Kidney glomerular epithelial cell (primary cell): ENCODE measurements around the gene CDH20.
"Not testable (repeated sequence)": the region's sequence is repeated elsewhere in the genome, so short reads cannot be mapped to it uniquely, and the experiment has no call there.

ENCODE experiments used
- DNase-seq: peaks from one replicate; lab custom pipeline; 2025; lab: John Stamatoyannopoulos, UW

The CDH20 gene

DNA sequence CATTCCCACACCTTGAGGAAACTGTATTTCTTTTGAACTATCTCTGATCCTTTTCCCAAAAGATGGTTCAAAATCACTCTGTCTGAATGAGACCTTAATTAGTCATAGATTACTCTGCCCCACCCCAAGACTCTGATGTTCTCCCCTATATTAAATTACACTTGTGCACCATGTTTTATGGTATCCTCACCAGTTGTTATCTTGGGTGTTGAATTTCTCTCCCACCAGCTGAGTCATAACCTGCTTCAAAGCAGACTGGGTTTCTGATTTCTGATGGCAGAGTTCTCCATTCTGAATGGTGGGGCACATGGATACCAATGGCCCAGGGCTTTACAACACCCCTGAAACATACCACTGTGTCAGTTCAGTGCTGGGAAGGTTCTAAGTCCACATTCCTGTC, 15.0 kb downstream of the CDH20 start:
- DNase-seq, result no peak

DNA sequence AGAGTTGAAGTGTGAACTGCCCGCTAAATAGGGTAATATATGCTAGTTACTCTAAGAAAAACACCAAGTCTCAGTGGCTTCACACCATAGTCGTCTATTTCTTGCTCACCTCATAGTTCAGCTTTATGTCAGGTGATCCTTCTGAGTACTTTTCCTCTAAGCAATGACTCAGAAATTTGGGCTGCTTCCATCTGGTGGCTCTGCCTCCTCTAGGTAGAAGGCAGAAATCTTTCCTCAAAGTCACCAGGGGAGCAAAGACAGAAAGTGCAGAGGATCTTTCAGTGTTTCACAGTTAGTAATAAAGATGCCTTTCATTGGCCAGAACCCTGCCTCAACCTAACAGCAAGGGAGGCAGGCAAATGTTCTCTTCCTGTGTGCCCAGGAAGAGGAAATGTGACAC, 17.3 kb downstream of the CDH20 start:
- no peak for DNase-seq

- no peak for DNase-seq
Observed at GRCh38 chr18:61352059-61352458, 18.8 kb downstream of the CDH20 start.

DNA sequence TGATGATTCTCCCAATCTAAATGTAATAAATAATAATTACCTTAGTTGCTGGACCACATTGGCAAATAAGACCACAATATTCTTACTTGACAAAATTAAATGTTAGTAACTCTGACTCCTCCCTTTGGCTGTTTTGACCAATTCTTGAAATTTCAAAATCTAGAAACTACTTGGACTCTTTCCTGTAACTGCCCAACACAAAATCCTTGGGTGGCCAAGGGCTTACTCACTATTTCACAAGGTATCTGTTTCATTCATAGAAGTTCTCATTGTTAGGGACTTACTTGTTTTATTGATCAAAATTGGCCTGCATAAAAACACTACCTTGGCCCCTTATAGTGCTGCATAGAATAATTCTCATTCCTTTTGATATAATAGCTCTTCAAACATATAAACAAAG, 19.4 kb downstream of the CDH20 start:
- no peak for DNase-seq

DNA sequence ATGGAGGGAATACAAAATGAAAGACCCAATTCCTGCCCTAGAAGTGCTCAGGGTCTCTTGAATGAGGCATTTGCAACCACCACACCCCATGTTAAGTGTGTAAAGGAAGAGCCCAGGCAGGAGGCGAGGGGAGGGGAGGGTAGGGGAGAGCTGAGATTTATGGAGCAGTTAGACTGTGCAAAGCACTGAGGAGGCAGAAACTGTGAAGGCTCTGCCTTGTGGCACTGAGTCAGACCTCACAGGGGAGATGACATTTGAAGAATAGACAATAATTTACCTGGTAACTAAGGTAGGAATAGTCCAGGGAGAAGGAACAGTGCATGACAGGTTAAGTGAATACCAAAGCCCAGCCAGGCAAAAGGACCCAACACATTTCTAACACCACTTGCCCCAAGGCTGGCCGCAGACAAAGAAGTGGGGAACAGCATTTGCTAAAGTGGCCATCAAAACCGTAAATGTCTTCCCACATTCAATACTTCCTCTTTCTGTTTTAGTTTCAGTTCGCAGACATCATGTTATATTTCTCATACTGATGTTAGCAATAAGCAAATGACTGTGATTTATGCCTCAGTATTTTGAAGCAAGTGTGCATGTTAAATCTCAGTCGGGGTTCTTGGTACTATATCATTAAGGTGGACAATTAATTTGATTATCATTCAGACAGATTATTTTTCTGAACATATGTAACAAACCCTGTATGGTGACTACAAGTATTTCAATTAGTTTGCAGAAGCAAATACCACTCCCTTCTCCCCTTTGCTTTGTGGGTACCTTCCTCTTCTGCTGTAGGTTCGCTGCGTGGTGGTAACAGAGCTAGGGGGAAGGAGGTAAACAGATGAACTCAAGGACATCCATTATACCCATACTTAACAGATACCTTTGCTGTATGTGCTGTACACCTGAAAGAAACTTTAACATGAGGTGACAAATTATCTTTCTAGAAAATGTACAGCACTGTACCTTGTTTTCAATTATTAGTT, 27.5 kb downstream of the CDH20 start:
- no peak for DNase-seq

DNA sequence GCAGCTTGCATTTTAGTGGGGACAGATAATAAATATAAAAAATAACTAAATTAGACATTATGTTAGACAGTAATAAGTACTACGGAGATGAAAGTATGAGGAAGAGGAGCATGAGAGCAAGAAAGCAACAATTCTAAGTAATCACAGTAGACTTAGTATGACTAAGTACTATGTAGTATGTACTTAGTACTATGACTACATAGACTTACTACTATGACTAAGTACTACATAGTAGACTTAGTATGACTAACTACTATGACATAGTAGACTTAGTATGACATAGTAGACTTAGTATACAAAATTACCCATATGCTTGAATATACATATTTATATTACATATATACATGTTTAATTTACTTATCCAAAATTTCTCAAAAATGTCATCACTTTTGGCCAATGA, 29.3 kb downstream of the CDH20 start:
- DNase-seq, result no peak

DNA sequence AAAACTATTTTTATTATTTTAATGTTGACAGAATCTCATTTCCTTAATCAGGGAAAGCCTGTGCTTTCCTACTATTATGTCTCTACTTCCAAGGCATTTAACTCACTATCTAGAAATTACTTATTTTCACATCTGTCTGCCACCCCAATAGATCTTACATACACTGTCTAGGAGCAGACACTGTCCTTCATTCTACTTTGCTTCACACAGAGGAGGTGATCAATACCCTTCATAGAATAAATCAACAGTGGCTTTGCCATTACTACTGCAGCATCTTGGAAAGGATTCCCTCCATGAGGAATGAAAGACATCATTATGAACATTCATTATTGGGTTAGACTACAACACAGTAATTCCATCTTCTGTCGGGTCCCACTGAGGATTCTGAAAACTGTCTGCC, 31.7 kb downstream of the CDH20 start:
- no peak for DNase-seq

- no peak for DNase-seq
Observed at GRCh38 chr18:61368001-61368400, 34.8 kb downstream of the CDH20 start.

DNA sequence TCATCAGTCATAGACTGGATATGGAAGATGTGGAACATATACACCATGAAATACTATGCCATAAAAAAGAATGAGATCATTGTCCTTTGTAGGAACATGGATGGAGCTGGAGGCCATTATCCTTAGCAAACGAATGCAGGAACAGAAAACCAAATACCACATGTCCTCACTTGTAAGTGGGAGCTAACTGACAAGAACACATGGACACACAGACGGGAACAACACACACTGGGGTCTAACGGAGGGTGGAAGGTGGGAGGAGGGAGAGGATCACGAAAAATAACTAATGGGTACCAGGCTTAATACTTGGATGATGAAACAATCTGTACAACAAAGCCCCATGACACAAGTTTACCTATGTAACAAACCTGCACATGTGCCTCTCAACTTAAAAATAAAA, 36.4 kb downstream of the CDH20 start:
- DNase-seq, result not testable (repeated sequence)

DNA sequence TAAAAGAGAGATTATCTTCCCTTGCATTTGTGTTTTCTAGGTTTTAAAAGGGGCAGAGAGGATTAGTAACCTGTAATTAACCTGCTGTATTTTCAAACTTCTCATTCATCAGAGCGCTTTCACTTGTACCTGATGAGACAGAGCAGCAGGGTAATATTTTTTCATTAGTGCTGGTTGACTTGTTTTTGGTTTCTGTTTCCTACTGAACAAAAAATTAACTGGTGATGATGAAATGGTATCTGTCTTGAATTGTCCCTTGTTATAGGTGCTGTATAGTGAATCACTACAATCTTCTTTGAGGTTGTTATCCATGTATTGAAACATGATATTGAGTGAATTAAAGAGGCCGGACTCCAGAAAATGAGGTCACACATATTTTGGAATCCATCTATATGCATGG, 37.9 kb downstream of the CDH20 start:
- no peak for DNase-seq

DNA sequence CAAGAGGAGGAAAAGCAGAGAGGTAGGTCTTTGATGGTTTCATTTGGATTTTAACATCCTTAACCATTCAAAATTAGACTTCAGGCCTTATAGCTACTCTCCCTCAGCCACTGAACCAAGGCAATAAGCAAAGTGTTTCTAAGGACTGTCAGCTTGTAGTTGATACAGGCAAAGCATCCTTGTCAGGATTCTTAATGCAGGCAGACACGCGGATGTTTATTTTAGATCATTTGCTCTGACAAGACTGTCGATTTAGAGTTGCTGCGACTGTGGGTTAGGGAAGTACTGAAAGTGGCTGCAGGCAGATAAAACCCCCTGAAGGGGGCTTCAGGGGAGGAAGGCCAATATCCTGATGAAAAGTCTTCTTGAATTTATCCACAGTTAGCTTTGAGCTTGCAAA, 46.6 kb downstream of the CDH20 start:
- DNase-seq, result no peak

DNA sequence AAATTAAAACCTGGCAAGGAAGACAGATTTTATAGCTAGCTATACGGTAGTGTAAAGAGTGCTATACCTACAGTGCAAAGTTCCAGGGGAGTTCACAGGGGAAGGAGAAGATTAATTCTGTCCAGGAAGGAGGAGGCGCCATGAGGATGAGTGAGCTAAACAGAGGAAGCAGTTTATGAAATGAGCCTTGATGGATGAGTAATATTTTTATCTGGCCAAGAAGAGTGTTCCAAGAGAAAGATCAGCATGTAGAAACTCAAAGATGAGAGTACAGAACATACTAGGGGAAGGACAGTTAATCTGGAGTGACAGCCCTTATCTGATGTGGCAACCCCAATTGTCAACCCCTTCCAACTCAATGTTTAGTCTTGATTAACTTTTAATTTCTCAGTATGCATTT, 54.8 kb downstream of the CDH20 start:
- DNase-seq, result no peak

DNA sequence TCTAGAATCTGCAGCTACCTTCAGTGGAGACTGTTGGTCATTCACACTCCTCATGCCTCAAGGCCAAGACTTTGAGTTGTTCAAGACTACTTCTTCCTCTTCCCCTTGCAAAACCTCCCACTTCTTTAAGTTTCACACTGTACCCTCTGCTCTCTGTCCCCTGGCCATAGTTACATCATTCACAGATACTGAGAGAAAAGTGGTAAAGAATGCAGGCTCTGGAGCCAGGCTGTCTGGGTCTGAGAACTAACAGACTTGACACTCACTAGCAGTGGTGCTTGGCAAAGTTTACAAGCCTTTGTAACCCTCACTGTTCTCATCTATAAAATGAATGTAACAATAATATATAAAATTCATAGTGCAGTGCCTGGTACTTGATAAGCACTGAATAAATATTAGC, 61.8 kb downstream of the CDH20 start:
- DNase-seq, result no peak

- no peak for DNase-seq
Observed at GRCh38 chr18:61397222-61397621, 64.0 kb downstream of the CDH20 start.

DNA sequence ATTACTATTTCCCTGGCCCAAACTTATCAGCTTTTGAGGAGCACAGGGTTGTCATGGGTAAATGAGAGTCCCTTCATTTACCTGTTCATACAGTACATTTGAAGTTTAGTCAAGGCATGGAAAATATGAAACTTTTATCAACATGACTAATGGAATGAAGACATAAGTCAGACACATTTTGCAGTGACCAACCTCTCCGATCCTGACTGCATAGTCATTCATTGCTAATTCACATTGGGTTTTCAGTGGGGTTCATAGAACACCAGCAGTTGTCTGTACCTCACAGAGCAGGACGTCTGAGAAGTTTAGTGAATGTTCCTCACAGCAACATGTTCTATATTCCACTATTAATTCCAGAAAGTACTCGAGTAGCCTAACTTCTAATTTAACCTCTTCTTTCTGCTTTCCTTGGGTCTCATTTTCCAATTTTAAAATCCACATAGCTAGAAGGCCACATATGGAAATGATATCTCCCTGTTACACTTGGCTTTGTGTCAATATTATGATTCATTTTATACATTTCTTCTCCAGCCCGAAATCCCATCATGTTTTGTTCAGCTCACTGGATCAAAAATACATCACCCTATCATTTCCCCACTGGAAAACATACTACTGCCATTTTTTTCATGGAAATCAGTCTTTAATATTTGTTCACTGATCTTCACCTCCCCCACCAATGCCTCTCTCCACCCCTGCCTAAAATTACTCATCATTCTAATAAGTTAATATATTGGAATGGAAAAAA, 65.9 kb downstream of the CDH20 start:
- no peak for DNase-seq

DNA sequence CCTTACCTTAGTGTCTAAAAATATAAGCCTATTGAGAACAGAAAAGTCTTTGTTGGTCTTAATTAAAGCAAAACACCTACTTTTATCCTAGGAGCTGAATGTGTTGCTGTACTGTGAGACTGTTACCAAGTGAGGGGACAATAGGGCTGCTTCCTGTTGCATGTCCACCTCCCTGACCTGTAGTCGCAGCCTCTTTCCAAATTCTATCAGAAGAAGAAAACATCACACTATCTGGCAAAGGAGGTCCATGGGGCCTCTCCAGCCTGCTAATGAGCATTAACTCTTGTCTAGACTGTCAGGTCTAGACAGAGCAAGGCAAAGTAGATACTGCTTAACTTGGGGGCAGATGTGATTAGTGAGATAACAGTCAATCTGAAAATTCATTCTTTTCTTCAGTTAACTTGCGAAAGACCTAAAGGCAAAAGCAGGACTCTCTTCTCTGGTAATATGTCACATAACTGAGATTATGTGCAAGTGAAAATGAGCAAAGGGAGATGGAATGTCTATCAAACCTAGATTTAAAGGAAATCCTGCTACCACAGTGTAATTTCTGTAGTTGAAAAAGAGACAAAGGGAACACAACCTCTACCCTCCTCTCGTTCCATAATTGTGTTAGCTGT, 66.9 kb downstream of the CDH20 start:
- no peak for DNase-seq

- DNase-seq, result peak; percentile 12
Observed at GRCh38 chr18:61400716-61401115, 67.5 kb downstream of the CDH20 start.

DNA sequence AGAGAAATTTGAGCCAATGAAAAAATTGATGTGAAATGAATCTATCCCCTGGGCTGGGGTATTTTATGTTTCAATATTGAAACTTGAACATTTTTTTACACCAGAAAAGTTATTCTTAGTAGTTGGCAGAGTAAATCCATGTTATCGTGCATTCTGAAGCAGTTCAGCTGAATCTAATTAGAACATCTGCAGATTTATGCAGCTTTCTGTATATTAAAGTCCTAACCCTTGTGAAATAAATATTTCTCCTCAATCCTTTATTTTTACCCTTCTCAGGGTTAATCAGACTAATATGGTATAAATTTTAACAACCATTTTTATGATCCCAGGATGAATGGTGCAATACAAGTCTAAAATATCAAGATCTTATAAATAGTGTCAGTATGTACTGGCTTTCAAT, 69.5 kb downstream of the CDH20 start:
- DNase-seq, result no peak

DNA sequence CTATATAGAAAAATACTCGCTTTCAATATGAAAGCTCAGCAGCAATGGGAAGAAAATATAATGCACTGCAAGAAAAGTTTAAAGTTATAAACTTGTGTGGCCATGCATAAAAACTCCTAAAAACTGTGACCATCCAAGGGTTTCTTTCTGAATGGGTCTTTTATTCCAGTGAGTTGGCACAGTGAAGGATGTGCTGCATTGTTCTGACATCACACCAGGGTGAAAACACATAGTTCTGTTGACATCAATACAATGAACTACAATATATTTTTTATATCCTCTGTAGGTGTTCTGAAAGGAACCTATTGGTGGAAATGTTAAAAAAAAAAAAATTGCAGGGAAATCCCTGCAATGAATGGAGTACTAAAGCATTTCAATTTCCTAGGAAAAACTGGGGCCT, 80.2 kb downstream of the CDH20 start:
- DNase-seq, result no peak

GRCh38 chr18:61414086-61414485, 80.9 kb downstream of the CDH20 start:
- no peak for DNase-seq

DNA sequence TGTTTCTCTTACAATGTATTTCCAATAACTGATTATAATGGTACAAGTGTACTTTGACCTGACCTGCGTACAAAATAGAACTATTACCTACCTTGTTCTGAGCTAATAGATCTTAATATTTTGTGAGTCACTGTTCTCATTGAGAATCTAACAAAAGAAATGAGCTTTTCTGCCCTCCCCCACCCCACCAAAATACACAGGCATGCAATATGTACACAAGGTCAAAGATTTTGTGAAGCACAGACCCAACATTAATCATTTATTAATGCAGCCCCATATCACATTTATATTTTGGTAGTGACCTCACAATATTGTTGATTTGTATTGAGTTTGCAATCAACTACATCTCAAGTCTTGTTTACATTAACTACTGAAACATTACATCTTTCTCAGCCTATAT, 86.5 kb downstream of the CDH20 start:
- no peak for DNase-seq

DNA sequence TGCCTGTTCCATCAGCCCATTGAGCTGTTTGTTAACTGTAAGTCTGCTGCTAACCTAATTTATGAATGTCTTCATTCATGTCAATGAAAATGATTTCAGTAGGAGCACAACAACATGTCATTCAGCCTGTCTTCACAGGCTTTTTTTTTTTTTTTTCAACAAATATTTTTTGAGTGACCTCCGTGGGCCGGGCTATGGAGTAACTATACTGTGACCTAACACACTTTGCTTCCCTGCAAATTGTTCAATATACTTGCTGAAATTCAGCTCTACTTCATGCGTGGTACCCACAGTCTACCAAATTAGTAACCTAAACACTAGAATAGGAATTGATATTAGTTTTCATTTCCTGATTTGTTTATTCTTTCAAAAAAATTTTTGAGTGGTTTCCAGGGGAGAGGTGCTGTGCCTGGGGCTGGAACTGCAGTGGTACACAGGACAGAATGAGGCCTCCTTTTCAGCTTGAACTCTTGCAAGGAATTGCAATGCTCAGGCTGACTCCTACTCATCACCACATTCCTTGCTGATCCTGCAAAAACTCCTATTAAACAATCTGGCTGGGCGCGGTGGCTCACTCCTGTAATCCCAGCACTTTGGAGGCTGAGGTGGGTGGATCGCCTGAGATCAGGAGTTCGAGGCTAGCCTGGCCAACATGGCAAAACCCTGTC, 87.1 kb downstream of the CDH20 start:
- no peak for DNase-seq
